GM19025 (cell line): ENCODE measurements around the gene ADCY3.

Experiments used
- ATAC-seq: cut with Tn5 transposase; IDR thresholded peaks from one replicate; pipeline ENCODE4 v1.9.1; 2021; ENCODE audit warnings: mild to moderate bottlenecking, low read depth, moderate library complexity; ENCODE audit not compliant: unreplicated experiment

Gene ADCY3

DNA sequence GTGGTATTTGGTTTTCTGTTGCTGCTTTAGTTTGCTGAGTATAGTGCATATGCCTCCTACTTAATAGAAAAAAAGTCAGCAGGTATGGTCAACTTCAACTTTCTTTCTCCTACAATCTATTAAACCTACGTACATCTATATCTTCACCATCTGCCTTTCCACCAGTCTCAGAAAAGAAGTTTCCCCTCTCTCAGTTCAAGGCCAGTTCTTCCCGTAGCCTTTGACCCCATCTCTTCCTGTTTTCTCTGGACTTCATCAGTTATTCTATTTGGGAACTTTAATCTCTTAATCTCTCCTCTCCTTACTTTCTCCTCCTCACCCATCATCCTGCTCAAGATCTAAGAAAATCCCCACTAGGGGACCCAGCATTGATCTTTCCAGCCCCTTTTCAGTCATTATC, 132.5 kb downstream of the ADCY3 start:
- no peak for ATAC-seq

DNA sequence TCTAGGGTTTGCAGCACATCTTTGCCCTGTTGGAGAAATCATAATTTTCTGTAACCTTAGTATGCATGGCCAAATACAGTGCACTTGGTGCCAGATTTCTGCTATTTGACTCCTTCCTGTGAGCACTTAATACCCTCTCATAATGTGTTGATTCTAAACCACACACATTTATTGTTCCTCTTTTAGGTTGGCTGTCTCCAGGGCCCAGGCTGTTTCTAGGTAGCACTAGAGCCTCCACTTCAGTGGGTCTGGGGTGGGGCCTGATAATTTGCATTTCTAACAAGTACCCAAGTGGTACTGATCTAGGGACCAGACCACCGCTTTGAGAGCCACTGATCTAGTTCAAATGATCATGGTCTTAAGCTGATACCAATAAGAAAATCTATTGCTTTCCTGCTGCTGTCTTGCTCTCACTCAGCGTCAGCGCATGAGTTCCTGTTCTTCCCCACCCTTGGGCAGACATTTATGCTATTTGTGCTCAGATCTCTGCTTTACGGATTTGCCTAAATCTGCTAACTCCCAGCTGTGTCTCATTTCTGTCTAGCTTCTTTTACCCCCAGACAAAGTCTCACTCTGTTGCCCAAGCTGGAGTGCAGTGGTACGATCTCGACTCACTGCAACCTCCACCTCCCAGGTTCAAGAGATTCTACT, 134.2 kb downstream of the ADCY3 start:
- no peak for ATAC-seq

DNA sequence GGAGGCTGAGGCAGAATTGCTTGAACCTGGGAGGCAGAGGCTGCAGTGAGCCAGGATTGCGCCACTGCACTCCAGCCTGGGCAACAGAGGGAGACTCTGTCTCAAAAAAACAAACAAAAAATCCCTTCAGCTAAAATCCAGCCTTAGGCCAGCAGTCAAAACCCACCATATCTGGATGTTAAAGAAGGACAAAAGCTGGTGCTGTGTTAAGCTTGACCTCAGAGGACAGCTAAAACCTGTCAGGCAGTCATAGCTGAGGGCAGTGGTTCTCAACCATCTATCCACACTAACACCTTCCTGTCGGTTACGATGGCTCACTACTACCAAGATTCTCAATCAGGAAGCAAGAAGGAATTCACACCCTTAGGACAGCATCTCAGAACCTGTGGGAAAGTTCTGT, 136.4 kb downstream of the ADCY3 start:
- ATAC-seq = no peak

DNA sequence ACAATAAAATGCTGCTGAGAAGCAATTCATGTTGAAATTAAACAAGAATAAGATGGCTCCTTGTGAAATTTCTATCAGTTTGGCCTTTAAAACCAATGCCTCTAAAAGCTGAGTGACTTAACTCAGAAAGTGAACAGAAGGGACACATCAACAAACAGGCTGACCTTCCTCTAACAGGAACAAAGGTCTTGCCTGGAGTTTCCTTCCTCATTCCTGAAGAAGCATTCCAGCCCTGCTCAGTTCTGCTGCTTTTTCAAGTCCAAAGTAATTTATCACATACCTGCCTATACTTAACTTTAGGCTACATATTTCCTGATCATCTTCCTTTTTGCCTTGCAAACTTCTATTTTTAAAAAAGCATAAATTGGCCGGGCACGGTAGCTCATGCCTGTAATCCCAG, 140.9 kb downstream of the ADCY3 start:
- ATAC-seq = no peak

DNA sequence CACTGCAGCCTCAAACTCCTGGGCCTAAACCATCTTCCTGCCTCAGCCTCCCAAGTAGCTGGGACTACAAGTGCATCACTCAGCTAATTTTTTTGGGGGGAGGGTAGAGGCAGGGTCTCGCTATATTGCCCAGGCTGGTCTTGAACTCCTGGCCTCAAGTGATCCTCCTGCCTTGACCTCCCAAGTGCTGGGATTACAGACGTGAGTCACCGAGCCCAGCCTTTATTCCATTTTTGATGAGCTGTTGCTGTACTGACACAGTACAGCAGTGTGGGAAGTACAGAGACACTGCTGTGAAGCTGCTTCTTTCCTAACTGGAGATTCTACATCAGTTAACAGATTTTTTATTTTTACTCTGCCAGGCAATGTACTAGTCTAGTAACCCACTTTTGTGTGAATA, 145.7 kb downstream of the ADCY3 start:
- ATAC-seq = no peak

DNA sequence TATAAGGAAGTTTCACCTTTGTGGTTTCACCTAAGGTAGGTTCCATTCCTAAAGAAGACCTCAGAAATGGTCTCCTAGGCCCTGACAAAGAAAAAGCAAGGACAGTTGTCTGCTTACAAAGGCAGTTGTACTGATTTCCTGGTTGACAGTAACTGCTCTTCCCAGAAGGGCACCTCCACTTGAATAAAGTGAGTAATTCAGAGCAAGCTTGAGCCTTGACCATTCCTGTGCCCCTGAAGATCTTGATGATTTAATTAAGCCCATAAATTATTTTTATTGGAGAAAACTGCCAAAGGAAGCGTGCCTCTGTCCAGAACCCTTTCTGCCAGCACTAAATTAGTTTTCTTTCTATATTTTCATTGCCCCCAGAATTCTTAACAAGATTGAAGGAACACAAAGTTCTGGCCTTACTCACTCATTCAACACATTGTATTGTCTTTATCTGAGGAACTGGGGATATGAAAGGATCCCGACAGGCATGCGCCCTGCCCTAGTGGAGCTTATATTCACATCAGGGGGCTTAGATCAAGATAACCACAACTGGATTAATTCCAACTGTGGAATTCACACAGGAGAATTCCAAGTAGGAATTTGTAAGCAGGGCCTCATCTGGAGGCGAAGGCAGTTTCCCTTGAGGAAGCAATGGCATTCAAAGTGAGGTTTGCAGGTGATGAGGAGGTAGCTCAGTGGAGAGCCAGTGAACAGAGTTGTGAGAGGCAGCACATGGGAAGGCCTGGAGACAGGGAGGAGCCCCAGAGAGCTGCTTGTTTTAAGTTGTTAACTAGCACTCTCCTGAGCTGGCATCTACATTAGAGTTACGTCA, 148.1 kb downstream of the ADCY3 start:
- no peak for ATAC-seq

DNA sequence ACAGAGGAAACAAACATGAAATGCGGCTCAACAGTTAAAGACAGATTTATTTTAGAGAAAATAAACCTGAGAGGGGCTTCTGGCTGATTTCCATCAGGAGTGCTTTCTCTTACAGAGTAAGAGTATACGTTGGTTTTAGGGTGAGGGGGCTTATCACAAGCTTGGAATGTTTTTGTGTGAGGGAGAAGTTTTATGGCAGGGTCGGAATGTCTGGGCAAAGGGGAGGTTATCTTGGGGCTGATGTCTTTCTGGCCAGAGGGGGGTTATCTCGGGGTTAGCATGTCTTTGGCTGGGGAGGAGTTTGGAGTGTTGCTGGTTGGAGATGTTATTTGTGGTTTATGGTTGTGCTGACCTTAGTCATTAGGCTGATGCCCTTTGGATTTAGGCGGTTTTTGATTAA, 149.0 kb downstream of the ADCY3 start:
- ATAC-seq = no peak
